GM19193 (cell line): ENCODE measurements around the gene ABHD14A.

Experiments used
- POLR2A ChIP-seq: IDR thresholded peaks from 4 replicates; pipeline ENCODE4 v1.6.1; 2011; ENCODE audit not compliant: insufficient read depth, insufficient read length; ENCODE audit errors: extremely low read depth

ABHD14A gene

DNA sequence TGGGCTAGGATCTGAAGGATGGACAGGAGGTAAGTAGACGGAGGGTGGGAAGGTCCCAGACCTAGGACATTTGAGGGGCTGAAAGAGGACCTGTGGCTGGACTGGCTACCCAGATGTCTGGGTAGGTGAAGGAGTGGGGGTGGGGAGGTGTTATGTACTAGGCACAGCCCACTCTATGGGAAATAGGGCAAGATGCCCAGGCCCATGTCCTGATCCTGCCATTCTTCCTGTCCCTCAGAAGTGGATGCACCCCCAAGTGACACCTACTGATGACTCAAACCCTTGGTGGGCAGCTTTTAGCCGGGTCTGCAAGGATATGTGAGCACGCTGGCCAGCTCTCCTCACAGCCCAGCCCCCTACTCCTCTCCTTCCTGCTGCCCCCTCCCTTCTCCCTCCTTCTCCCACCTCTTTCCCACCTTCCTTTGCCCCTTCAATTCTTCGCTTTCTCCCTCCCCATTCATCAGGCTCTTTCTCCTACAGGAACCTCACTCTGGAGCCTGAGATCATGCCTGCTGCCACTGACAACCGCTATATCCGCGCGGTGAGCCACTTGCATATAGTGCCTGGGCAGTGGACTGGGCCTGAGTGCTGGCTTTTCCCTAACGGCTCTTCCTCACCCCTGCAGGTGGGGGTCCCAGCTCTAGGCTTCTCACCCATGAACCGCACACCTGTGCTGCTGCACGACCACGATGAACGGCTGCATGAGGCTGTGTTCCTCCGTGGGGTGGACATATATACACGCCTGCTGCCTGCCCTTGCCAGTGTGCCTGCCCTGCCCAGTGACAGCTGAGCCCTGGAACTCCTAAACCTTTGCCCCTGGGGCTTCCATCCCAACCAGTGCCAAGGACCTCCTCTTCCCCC is 13.7 kb downstream of the ABHD14A start:
- no peak for TF ChIP-seq POLR2A

DNA sequence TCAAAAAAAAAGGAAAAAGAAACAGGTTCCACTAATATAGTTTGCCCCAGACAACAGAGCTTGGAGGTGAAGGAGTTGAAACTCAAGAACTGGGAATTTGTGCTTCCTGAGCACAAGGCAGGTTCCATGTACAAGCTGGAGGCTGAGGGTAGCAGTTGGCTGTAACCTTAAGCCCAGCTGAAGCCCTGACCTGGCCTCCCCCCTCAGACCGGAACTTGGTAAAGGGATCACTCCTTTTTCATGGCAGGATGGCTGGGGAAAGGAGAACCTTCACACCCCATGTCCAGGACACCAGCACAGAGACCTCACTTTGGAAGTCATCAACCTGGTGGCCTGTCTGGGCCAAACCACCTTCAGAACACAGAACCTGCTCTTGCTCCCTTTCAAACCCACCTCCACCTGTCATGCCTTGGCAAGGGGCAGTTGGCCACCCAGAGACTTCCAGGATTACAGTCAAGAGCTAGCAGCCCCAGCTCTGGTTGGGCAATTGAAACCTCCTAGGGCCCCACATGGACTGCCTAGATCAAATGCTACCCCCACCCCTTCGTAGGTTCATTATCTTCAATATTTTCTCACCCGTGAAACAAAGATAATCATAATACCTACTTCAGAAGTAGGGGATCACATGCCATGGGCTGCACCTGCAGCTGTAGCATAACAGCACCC is 17.3 kb downstream of the ABHD14A start:
- TF ChIP-seq POLR2A, result peak; percentile 53

DNA sequence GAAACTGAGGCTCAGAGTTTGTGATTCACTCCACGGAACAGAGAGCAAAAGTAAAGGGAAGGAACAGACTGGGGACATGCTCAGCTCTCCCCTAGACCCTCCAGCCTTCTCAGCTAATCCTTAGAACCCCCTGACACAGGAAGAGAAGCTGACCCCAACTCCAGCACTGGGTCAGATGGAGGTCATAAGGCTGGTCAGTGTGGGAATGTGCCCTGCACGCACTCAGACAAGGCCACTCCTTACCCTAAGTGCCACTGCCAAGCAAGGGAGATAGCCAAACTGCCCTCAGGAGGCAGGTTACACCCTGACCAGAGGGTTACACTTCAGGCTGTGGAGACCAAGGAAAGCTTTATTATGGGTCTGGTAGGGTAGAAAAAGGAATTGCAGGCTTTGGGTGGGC is 19.7 kb downstream of the ABHD14A start:
- TF ChIP-seq POLR2A, result no peak

DNA sequence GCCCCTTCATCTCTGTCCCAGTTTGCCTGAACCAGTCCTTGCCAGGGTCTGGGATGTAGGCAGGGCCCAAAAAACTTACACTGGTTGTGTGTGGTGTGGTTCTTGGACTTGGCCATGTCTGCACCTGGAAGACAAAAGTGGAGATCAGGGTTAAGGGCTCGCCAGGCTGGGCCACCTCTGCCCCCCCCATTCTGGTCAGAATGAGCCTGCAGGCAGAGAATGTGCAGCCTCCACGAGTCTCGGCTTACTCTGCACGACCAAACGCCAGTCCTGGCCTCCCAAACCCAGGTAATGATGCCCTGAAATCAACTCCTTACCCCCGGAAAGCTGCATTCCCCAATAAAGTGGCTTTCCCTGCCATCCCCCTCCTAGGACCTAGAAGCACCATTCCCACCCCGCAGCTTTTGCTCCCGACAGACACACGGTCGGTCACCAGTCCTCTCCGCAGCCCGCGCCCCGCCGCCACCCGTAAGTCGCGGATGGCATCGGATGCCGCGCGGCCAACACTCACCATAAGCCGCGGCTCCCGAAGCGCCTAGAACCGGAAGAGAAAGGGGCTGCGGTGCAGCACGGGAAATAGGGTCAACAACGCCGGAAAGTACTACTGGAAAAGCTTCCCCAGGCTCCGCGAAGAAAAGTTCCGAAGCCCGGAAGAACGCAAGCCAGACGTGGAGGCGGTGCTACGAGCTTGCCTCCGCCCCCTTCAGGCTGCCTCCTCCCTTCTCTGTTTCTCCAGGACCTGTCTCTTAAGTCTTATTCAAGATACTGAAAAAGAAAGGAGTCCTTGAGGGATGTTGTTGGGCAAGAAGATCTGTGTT is 20.7 kb downstream of the ABHD14A start, which contains the start of gene RPL29:
TSS of gene RPL29 (minus strand) at position 550 of the 818 bp plus-strand sequence. CDS start at position 116, 434 bp downstream.
- TF ChIP-seq POLR2A, result peak; percentile 98

DNA sequence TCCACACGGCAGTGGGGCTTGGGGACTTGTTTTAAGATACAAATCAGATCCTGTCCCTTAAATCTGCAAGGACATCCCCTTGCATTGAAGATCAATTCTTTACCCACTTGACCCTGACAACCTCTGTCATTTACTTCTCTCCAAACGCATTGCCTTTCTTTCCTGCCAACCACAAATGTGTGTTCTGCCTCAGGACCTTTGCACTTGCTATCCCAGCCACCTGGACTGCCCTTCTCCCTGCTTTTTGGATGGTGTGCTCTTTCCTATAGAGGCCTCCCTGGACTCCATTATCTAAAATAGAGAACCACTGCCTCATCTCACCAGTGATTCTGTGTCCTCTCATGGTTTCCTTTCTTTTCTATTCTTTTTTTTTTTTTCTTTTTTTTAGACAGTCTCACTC is 22.3 kb downstream of the ABHD14A start:
- no peak for TF ChIP-seq POLR2A

DNA sequence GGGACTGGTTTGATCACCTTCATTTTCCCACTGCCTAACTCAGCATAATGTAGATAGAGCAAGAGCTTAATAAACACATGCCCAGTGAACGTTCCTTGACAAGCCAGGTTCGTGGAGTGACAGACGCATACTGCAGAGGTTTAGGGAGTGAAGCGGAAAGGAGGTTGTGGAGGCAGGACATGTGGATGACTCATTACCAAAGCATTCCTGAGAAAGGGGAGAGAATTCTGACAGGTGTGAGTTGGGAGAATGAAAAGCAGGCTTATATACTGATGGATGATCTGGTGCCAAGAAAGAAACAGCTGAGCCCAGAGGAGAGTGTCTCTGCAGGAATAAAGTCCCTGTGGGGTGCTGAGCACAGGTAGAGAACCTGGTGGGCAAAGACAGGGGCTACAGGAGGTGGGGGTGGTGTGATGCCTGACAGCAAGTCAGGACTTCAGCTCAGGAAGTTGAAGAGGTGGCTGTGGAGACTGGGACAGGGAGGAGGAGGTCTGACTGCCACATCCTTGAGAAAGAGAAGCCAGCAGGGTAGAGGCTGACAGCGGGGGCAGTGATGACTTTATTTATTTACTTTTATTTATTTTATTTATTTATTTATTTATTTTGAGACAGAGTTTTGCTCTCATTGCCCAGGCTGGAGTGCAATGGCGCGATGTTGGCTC is 23.2 kb downstream of the ABHD14A start:
- no peak for TF ChIP-seq POLR2A

DNA sequence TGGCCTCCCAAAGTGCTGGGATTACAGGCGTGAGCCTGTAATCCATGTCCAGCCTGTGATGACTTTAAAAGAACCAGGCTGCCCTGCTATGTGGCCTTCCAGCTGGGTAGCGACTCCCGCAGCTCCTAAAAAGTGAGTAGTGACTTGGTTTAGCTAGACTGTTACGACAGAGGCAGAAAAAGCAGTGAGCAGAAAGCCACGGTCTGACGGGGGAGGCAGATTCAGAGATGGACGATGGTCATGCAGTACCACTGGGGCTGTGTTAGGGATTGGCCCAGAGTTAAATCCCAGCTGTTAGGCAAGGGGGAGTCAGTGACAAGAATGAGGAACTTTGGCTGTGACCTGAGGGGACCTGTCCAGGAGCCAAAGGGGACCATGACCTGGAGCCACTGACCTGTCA is 23.9 kb downstream of the ABHD14A start:
- TF ChIP-seq POLR2A, result no peak

DNA sequence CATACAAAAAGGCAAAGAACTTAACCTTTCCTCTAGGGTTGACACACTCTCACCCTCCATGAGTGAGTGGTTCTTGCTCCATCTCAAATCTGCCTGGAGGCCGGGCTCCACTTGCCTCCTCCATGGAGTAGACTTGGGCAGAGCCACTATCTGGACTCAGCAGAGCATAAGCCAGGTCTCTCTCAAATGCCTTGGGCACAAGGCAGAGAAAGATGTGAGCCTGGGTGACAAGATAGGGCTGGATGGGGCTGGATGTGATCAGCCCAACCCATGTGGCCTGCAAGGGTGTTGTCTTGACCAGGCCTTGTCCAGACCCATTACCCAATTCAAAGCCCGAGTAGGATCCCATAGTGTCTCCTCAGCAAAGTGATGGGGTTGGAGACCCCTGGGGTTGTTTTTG is 25.0 kb downstream of the ABHD14A start:
- no peak for TF ChIP-seq POLR2A

DNA sequence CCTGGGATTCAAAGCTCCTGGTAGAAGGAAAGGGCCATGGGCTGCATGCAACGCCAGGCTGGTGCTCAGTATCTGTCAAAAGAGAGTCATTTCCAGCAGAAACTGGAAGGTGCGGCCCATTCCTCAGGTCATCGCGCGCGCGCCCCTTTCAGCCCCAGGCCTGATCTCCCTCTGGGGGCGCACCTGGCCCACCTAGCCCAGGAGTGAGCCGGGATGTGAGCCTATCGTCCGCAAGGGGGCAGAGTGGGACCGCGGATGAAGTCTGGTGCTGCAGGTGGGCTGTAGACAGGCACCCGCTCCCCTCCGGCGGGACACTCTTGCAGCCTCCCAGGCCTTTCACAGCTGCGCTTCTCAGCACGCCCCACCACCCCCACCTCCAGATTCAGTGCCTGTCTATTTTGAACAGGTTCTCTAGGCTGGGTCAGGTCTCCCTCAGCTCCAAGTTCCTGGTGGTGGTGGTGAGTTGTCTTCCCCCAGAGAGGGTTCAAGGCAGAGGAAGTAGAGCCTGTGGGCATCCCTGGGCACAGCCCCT is 26.6 kb downstream of the ABHD14A start:
- no peak for TF ChIP-seq POLR2A

DNA sequence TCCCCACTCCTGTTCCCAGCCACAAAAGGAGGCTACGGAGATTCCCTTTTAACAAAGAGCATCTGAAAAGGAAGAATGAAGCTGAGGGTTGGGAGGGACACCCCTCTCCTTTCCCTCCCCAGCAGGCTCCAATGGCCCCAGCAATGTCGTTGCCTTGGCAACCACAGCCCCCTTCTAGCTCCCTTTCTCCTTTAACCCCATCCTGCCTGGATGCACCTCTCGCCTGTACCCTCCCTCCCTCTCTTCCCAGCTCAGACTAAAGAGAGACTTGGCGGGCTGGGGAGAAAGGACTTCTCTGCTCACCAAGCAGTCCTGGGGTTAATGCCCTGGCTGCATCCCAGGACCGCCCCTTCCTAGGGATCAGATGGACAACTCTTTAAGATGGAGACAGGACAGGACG is 27.9 kb downstream of the ABHD14A start:
- TF ChIP-seq POLR2A, result no peak

DNA sequence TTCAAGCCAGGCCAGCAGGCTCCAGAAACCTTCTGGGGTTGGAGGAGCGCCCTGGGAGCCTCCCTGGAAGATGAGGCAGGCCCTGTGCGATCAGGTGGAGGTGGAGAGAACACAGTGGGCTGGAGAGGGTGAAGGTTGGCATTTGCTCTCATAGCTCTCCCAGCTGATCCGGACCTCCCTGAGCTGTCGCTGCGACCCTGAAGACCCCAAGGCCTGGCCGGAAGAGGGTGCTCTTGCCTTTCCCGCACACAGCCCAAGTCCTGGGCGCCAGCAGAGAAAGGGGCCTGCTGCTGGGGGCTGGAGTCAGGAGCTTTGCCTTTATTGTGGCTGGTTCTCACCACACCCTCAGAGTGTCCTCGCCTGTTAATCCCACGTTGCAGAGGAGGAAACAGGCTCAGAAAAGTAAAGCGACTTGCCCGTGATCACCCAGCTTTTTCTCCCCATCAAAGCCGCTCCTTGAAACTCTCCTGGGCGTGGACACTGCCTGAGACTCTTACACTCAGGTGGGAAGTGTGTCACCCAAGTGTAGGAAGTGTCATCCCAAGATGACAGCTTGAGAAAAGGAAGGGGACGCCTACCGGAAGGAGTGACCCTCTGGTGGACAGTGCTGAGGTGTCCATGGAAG is 29.4 kb downstream of the ABHD14A start:
- no peak for TF ChIP-seq POLR2A

DNA sequence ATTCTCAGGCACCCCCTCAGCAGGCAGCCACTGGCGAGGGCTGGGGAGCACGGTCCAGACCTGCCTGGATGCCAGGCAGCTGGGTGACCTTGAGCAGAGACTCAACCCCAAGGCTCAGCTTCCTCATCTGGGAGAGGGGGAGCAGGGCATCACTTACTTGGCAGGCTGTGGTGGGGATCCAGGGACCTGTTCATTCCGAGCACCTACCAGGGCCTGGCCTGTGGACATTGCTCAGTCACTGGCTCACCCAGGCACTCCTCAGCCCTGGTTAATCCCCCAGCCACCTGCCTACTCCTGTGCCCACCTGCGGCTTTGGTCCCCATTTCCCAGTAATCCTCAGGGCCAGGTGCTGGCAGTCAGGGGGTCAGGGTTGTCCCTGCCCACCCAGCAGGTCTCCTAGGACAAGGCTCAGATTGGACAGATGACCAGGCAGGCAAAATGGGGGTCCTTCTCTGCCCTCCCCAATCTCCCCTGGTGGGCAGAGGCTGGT is 30.1 kb downstream of the ABHD14A start:
- no peak for TF ChIP-seq POLR2A

DNA sequence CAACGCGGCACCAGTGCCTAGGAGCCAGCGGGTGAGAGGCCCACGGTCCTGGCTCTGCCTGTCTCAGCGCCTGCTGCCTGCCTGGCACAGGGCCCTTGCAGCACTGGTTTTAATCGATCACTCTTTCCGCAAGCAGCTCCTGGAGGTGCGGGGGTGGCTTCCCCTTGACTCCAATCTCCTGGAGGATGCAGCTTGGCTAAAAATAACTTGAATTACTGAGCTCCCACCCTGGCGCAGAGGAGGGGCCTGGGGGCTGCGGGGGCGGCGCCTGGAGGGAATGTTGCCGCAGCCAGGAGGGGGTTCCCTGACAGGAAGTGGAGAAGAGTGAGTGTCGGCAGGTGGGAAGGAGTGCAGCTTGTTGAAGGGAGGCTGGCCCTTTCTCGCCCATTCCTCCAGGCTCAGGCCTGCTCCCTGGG is 30.7 kb downstream of the ABHD14A start:
- no peak for TF ChIP-seq POLR2A
